Activated CD4-positive, alpha-beta T cell treated with anti-CD3 and anti-CD28 coated beads for 1 hour (primary cell): Measurements from ENCODE around the gene KITLG.
"Not testable (repeated sequence)": the region's sequence is repeated elsewhere in the genome, so short reads cannot be mapped to it uniquely, and the experiment has no call there.

Experiments
- DNase-seq: peaks from one replicate; pipeline ENCODE4 v3.0.0-alpha.2; 2020

Gene KITLG

GRCh38 chr12:88575361-88575970 lies 4.8 kb downstream of the KITLG start:
- no peak for DNase-seq

- no peak for DNase-seq
Measured at GRCh38 chr12:88574278-88574677, 6.0 kb downstream of the KITLG start.

- DNase-seq: no peak
Measured at GRCh38 chr12:88573583-88573982, 6.7 kb downstream of the KITLG start.

GRCh38 chr12:88572781-88573549 lies 7.3 kb downstream of the KITLG start:
- DNase-seq: no peak

GRCh38 chr12:88571543-88571942 lies 8.7 kb downstream of the KITLG start:
- DNase-seq: no peak

- no peak for DNase-seq
Measured at GRCh38 chr12:88570103-88570502, 10.2 kb downstream of the KITLG start.

- no peak for DNase-seq
Measured at GRCh38 chr12:88566430-88566829, 13.8 kb downstream of the KITLG start.

GRCh38 chr12:88562846-88563582 lies 17.3 kb downstream of the KITLG start:
- no peak for DNase-seq

- DNase-seq: no peak
Measured at GRCh38 chr12:88562151-88562550, 18.1 kb downstream of the KITLG start.

GRCh38 chr12:88559772-88560171 lies 20.5 kb downstream of the KITLG start:
- no peak for DNase-seq

- DNase-seq: no peak
Measured at GRCh38 chr12:88559199-88559598, 21.1 kb downstream of the KITLG start.

GRCh38 chr12:88558340-88558867 lies 21.9 kb downstream of the KITLG start:
- DNase-seq: no peak

- DNase-seq: no peak
Measured at GRCh38 chr12:88556213-88556774, 24.0 kb downstream of the KITLG start.

GRCh38 chr12:88553941-88554658 lies 26.2 kb downstream of the KITLG start:
- DNase-seq: no peak

GRCh38 chr12:88552610-88553079 lies 27.6 kb downstream of the KITLG start:
- DNase-seq: no peak

- no peak for DNase-seq
Measured at GRCh38 chr12:88549929-88550328, 30.3 kb downstream of the KITLG start.

- DNase-seq: not testable (repeated sequence)
Measured at GRCh38 chr12:88547949-88548348, 32.3 kb downstream of the KITLG start.

GRCh38 chr12:88546853-88547252 lies 33.4 kb downstream of the KITLG start:
- no peak for DNase-seq

GRCh38 chr12:88546226-88546625 lies 34.0 kb downstream of the KITLG start:
- DNase-seq: no peak

- no peak for DNase-seq
Measured at GRCh38 chr12:88544991-88545980, 35.0 kb downstream of the KITLG start.

GRCh38 chr12:88539893-88540292 lies 40.4 kb downstream of the KITLG start:
- DNase-seq: no peak
